ENCODE results near the gene IL11RA. TPM values are rescaled to one million over a fixed set of nuclear protein-coding genes. Genes with fewer than 3 reads are reported as not detected.

IL11RA gene
- total RNA-seq, result 34.2 and 40.5 TPM in 2 replicates

DNA sequence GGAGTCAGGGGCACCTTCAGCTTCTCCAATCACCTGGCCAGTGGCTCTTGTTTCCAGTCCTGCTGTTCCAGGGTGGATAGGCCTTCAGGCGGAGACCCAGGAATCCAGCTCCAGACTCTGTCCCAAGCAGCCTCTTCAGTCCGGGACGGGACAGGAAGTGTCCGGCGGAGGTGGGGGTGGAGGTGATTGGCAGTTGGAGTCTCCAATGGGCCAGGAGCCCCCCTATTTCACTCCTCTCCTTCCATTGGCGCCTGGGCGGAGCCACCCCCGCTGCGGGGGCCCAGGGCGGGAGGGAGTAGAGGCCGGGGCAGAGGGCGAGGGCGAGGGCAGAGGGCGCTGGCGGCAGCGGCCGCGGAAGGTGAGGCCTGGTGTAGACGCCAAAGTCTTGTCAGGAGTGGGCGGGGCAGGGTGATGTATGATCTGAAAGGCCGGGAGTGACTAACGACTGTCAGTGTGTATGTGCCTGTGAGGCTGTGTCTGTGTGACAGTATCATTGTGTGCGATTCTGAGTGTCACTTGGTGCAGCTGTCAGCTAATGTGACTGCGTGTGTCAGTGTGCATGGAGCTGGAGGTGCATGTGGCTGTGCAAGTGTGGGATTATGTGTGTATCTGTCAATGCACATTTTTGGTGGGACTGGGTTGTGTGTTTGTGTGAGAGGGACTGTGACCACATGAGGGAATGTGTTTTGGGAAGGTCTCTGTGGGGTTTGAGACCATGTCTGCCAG lies at the start of gene IL11RA:
TSS of gene IL11RA (plus strand) at position 310 of the 726 bp plus-strand sequence. CDS start 3,033 bp downstream, outside the sequence.

DNA sequence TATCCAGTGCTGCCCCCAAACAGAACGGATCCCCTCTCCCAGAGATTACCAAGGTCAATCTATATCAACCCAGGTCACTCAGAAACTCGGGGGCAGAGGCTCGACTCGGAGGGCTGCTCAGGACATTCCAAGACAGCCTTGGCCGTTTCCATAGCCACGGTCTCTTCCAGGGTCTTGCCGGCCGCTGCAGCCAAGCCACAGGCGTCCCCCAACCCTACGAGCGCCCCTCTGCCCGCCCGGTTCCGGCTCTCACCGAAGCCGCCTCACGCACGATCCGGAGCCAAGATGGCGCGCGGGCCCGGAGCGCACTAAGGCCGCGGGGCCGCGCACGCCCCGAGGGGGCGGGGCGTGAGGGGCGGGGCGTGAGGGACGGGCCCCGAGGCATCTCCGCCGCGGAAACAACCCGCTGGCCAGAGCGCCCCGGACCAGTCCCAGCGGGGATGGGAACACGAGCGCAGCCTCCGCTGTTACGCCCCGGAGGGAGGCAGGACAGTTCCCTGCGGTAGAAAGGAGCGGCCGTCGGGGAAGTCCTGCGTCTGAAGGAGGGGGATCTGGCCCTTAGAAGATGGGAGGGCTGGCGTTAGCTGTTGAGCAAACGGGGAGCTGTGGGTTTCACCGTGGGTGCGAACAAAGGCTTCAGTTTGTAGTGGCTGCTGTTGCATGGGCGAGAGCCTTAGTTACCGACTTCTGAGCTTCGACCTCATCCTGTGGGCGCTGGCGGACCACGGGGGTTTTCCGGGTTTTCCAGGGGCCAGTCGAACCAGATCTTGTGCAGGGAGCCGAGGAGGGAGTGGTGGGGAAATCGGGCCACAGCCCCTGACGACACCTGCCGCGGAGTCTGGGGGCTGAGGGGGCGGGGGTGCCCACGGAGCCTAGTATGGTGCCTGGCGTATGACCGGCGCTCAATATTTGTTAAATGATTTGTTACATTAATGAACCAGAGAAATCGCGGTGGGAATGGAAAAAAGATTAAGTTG lies 39.9 kb upstream of the IL11RA start, which contains the start of gene RPP25L:
TSS of gene RPP25L (minus strand) at position 287 of the 977 bp plus-strand sequence. CDS start 801 bp downstream, outside the sequence.

DNA sequence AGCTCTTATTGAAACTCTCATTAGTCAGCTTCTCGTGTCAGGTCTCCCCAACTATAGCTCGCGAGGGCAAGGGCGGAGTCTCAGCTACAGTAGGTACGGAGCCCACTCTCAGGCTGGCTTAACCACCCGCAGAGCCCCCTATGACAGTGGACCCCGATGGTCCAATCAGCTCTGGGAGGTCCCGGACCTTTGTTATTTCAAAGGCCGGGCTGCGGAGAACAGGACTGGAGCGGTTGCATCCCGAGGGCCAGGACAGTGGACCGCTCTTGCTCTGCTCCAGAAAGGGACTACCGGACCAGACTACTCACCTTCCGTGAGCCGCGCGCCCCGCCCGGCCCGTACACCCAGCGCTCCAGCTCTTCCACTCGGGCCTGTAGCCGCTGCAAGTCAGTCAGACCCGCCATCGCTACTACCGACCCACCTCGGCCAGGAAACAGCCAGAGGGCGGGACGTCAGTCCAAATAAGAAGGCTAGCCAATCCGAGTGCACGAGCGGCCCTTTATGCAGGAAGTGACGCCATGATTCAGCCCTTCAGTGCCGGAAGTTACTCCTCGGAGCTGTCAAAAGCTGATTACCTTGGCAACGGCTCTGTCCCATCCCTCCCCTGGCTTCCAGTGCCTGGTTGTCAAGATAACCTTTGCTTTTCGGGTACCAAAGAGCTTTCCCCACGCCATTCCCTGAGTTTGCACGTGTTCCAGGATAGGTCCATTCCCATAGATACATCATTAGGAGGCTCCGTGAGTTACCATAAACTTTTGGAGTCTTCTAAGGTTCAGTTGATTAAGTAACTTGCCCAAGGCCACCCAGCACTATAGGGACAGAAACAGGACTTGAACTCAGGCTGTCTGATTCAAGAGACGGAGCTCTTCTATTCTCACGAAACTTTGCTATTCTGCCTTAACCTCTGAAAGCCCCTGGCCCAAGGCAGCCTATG lies 31.7 kb upstream of the IL11RA start, which contains the start of gene DCTN3:
TSS of gene DCTN3 (minus strand) at position 435 of the 934 bp plus-strand sequence. CDS start at position 404, 31 bp downstream.

GRCh38 chr9:34628656-34629490 lies 23.1 kb upstream of the IL11RA start, which contains the start of gene ARID3C:
Gene ARID3C (minus strand): TSS chr9:34629066. CDS start chr9:34628014, 1,052 bp downstream.

DNA sequence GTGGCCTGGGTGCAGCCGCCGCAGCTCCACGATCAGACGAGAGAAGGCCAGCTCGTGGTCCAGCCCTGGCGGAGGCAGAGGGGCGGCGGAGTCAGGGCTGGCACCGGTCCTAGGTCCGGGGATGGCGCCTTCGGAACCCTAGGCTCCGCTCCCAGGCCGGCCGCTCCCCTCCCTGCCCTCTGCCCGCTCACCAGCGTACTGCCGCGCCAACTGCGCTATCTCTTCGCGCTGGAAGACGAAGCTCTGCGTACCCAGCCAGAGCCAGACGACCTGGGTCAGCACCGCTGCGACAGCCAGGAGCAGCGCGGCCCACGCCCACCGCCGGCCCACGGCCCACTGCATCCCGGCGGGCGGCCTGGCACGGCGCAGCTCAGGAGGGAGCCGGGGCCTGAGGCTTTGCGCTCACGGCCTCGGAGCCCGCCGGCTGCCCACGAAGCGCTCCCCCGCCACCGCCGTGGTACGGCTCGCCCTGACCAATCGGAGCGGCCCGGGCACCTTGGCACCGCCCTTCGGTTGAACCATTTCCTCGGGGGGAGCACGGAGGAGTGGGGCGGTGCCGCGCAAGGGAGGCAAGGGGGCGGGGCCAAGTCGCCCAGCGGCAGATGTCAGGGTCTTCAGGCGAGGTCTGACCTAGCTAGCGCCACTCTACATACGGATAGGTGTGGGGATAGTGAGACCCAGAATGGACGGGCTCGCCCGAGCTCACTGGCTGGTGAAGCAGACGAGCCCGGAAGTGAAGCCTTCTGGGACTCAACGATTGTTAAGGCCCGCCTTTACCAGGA lies 14.4 kb upstream of the IL11RA start, which contains the start of gene SIGMAR1:
TSS of gene SIGMAR1 (minus strand) at position 432 of the 782 bp plus-strand sequence. CDS start at position 342, 90 bp downstream.

GRCh38 chr9:34646211-34647083 lies 5.5 kb upstream of the IL11RA start, which contains the start of gene GALT:
Gene GALT (plus strand): TSS chr9:34646675. CDS start chr9:34646705, 30 bp downstream.

DNA sequence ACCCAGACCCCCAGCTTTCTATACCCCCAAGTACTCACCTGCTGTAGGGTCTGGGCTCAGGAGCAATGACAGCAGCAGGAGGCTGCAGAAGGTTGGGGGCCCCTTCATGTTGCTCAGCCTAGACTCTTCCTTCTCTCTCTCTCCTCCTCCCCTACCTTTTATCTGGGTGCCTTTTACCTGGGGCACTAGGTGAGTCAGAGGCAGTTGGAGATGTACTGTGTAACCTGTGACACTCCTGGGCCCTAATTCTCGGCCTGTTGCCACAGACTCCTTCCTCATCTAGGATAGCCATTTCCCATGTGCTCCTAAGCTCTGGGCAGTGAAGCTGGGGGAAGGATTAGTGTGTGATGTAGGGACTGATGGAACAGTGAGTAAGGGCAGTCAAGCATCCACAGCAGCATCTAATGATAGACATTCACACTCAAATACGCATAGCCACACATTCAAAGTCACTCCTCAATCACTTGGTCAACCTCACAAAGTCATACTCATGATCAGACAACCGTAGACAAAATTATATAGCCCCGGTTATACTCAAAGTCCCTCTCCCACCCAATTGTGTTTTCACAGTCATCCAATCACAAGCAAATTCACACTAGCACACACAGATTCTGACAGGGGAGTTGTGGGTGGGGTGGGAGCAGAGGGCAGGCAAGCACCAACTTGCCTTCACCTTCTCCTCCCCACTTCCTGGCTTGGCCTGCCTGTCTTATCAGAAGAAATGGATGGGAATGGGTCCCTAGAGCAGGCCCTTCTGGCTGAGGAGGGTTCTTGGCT lies 10.7 kb downstream of the IL11RA start, which contains the start of gene CCL27:
TSS of gene CCL27 (minus strand) at position 132 of the 777 bp plus-strand sequence. CDS start at position 108, 24 bp downstream.

GRCh38 chr9:34690983-34691935 lies 39.3 kb downstream of the IL11RA start, which contains the start of gene CCL19:
Gene CCL19 (minus strand): TSS chr9:34691276. CDS start chr9:34691139, 137 bp downstream.

DNA sequence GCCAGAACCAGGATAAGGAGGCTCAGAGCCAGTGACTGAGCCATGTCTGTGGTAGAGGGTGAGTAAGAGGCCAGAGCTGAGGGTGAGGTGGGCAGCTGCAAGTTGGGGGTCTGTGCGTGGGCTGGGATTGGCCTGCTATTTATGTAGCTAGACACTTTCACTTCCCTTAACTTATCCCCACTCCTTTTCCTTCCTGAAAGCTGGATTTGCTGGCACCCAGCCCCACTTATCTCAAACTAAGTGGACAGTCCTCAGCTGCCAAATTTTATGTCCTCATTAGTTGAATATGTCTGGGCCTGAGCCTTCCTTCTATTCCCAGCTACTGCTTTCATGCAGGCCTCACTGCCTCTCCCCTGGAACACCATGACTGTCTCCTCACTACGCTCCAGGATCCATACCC lies 58.0 kb downstream of the IL11RA start, which contains the start of gene CCL21:
TSS of gene CCL21 (minus strand) at position 114 of the 400 bp plus-strand sequence. CDS start at position 44, 70 bp downstream.

Small RNA genes lying within 50 kb of the gene (small RNA-seq; reads per million reads assigned to genes)
- not detected for gene CCL27

Other genes starting within 250 kb of the IL11RA start
- 6.6 and 7.7 TPM in 2 replicates for gene FAM219A, start 193.6 kb upstream of the IL11RA start, total RNA-seq
- 0.26 TPM in 1 of 2 replicates, not detected in the other for gene DNAI1, start 193.4 kb upstream of the IL11RA start, total RNA-seq
- gene ENHO, start 129.2 kb upstream of the IL11RA start, total RNA-seq, result 0.32 and 0.39 TPM in 2 replicates
- not detected in 2 replicates for gene CNTFR, start 62.5 kb upstream of the IL11RA start, total RNA-seq
- 11.8 and 14.4 TPM in 2 replicates for gene RPP25L, start 40.1 kb upstream of the IL11RA start, total RNA-seq
- 85.2 and 99.0 TPM in 2 replicates for gene DCTN3, start 31.7 kb upstream of the IL11RA start, total RNA-seq
- gene ARID3C, start 23.1 kb upstream of the IL11RA start, total RNA-seq, result 0.26 TPM in 1 of 2 replicates, not detected in the other
- 57.5 and 61.2 TPM in 2 replicates for gene SIGMAR1, start 14.4 kb upstream of the IL11RA start, total RNA-seq
- 29.6 and 37.5 TPM in 2 replicates for gene GALT, start 5.5 kb upstream of the IL11RA start, total RNA-seq
- gene CCL27, start 10.5 kb downstream of the IL11RA start, total RNA-seq, result 0.32 TPM in 1 of 2 replicates, not detected in the other
- not detected in 2 replicates for gene CCL19, start 39.1 kb downstream of the IL11RA start, total RNA-seq
- not detected in 2 replicates for gene CCL21, start 58.0 kb downstream of the IL11RA start, total RNA-seq

Data from articular chondrocyte of knee joint (primary cell).